ENCODE data around the gene RFTN1.

Gene RFTN1

DNA sequence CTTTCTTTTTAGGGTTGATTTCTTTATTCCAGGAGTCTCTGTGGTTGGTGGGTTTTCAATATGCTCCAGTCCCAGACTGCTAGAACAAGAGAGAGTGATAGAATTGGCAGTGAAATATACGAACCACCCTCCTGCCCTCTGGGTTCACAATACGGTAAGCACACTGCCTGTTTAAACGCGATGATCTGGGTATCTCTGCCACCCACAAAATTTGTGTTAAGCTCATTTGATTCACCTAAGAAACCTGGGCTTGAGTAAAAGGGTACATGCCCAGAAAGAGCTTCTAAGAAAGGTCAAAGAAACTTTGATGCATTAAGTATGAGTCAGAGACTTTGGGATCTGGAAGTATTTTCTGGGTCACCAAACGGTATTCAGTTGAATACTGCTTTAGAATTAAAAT is 218.7 kb downstream of the RFTN1 start:
- DNase-seq (ENCODE audit: low read depth) = no peak
- no peak overlapping the region for H3K4me3 ChIP-seq (ENCODE audit: low read length)
- TF ChIP-seq, protein P1, sequence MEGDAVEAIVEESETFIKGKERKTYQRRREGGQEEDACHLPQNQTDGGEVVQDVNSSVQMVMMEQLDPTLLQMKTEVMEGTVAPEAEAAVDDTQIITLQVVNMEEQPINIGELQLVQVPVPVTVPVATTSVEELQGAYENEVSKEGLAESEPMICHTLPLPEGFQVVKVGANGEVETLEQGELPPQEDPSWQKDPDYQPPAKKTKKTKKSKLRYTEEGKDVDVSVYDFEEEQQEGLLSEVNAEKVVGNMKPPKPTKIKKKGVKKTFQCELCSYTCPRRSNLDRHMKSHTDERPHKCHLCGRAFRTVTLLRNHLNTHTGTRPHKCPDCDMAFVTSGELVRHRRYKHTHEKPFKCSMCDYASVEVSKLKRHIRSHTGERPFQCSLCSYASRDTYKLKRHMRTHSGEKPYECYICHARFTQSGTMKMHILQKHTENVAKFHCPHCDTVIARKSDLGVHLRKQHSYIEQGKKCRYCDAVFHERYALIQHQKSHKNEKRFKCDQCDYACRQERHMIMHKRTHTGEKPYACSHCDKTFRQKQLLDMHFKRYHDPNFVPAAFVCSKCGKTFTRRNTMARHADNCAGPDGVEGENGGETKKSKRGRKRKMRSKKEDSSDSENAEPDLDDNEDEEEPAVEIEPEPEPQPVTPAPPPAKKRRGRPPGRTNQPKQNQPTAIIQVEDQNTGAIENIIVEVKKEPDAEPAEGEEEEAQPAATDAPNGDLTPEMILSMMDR (IDR thresholded peaks at IDR 0.05; ENCODE audit: insufficient read depth, low read depth, low read length, missing control alignments) = no peak

DNA sequence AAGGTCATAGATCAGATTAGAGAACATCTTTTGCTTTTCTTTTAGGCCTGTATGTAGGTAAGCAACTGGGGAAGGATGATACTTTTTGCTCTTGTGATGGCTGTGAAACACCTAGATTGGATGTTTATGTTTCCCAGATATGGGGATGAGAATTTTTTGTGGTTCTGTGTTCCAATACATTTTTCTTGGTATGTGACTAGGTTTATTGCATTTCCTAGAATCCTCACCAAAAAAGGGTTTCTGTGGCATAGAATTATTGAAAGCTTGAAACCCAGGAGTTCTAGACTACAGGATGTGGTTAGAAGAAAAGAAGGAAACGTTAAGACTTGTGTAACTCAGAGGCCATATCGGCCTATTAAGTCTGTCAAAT is 222.7 kb downstream of the RFTN1 start:
- DNase-seq (ENCODE audit: low read depth) = no peak
- H3K4me3 ChIP-seq (ENCODE audit: low read length) = no peak overlapping the region
- TF ChIP-seq, protein P1 (IDR thresholded peaks at IDR 0.05; ENCODE audit: insufficient read depth, low read depth, low read length, missing control alignments) = no peak

DNA sequence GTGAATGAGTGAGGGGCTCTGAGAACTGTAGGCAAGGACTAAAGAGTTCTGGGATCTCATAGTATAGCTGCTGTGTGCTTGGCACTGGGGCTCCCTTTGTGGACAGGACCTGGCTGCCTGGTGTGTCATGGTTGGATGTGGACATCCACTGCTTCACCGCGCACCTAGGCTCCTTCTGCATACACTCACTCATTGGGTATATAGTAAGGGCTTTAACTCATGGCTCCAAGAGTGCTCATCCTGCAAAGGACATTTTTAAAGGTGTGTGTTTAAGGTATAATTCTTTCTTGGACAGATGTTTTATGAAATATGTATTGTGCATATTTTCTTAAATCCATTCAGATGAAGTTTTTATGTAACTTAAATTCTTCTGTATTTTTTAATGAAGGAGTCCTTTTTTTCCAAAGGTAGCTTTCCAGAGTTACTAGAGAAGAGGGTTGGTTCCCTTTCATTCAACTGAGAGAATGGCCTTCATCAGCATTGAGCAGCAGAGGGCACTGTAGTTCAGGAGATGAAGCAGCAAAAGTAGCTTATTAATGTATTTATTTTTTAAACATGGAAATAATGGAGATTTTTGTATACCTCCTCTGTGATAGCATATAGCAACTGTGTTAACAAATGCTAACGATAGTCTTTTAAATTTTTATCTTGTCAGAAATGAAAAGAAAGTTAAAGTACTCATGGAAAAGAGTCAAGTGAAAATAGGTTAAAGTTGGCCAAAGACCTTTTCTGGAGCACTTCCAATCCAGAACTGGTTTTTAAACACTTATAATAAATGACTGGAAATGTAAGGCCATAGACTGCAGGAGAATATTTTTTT is 223.3 kb downstream of the RFTN1 start:
- TF ChIP-seq, protein P1 (IDR thresholded peaks at IDR 0.05; ENCODE audit: insufficient read depth, low read depth, low read length, missing control alignments) = peak; percentile 92
- DNase-seq (ENCODE audit: low read depth) = peak; percentile 62
- H3K4me3 ChIP-seq (ENCODE audit: low read length) = no peak overlapping the region

DNA sequence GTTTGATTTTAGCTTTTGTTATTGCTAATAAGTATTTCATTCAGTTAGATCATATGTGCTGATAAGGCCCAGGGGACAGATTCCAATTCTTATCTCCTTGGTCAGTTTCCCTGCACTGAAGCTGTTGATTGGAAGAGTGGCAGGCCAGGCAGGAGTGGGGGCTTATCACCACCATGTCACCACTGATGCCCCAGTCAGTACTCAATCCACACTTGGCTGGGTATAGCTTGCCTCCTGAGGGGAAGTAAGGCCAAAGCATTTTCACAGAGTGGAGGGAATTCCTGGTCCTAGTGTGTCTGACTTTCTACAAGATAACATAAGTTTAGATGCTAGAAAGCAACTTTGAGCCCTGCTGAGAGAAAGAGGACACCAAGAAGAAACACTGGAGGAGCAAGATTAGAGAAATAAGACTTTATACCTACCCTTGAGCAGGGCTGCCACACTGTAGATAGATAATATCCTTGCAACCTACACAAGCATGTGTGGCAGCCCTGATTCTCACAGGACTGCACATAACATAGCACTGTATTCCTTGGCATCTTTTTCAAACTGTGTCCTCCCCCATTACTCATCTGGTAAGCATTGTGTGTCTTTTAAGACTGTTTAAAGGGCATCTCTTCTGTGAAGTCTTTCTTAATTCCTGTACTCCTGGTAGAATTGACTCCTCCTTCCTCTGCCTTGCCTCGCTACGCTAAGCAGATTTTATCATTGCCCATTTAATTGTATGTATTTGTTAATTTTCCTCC is 224.2 kb downstream of the RFTN1 start:
- no peak overlapping the region for H3K4me3 ChIP-seq (ENCODE audit: low read length)
- DNase-seq (ENCODE audit: low read depth) = no peak
- TF ChIP-seq, protein P1 (IDR thresholded peaks at IDR 0.05; ENCODE audit: insufficient read depth, low read depth, low read length, missing control alignments) = no peak

DNA sequence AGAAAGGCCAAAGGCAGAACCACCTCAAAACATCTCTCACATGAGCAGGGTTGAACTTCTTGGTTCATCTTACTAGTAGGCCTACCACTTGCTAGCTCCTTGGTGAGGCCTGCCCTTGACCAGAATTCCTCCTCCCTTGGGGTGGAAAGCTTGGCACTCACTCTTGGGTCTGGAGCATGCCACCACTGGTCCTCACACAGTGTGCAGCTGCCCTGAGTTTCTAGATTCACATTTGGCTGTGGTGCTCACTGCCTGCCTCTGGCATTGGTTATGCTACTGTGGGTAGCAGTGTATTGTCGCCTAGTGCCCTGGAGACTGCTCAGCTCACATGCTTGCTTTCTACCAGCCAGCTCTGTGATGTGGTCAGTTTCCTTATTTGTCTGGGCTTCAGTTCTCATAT is 224.8 kb downstream of the RFTN1 start:
- TF ChIP-seq, protein P1 (IDR thresholded peaks at IDR 0.05; ENCODE audit: insufficient read depth, low read depth, low read length, missing control alignments) = no peak
- H3K4me3 ChIP-seq (ENCODE audit: low read length) = no peak overlapping the region
- DNase-seq (ENCODE audit: low read depth) = no peak

DNA sequence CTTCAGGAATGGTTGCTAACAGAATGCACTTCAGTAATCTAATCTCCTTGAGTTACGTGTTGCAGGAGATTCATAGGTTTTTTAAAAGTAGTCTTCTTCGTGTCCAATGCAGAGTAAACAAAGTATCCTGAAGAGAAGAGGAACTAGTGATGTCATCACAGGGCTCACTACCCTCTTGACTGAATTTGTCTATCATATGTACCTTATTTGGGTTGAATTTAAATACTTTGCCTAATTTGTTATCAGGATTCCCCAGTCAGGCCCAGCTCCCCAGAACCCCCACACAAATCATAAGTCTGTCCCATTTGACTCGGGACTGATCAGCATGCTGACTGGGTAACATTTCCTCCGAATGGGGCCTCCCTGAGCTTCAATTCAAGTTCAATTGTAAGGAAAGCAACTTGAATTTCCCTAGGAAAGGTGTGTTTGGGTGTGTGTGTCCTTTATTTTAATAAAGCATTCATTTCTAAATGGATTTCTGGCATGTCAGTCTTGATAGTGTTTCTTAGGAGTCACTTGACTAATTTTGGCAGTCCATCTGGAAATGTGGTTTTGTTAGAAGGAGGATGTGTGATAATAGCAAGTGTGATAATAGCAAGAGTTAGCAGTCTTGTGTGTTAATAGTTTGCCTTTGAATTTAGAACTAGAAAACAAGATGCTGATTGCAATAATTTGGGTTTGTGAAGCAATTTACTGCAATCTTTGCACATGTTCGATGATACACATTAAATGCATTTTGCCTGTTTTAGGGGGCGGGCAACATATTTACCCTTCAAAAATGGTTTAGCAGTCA is 226.6 kb downstream of the RFTN1 start:
- TF ChIP-seq, protein P1 (IDR thresholded peaks at IDR 0.05; ENCODE audit: insufficient read depth, low read depth, low read length, missing control alignments) = no peak
- DNase-seq (ENCODE audit: low read depth) = no peak
- no peak overlapping the region for H3K4me3 ChIP-seq (ENCODE audit: low read length)

Data from epithelial cell of esophagus (primary cell).